Mammary epithelial cell (primary cell): ENCODE measurements around the gene DNAAF5.

Experiments used
- CTCF ChIP-seq, 2 donors: IDR thresholded peaks in 1 of 2; conservative IDR thresholded peaks in 1 of 2; 2 replicates each; pipeline ENCODE4 v1.5.1; 2011 to 2012; ENCODE audit warnings: inconsistent platforms in 2 of 2, low read length in 2 of 2, mild to moderate bottlenecking in 2 of 2, control low read depth in 1 of 2, low read depth in 1 of 2; ENCODE audit not compliant: insufficient read depth in 1 of 2; ENCODE audit errors: extremely low read depth in 1 of 2
- EZH2 ChIP-seq: IDR thresholded peaks from 2 replicates; pipeline ENCODE4 v1.6.1; 2012; ENCODE audit warnings: low read length, inconsistent platforms, borderline replicate concordance

- TF ChIP-seq CTCF (conservative IDR thresholded peaks at IDR 0.05 in 1 of 2, IDR thresholded peaks at IDR 0.05 in 1 of 2; ENCODE audit: extremely low read depth in 1 of 2, insufficient read depth in 1 of 2, low read depth in 1 of 2, low read length in 2 of 2) (no peak), EZH2 (no peak)
Measured at GRCh38 chr7:696426-696811, 30.1 kb upstream of the DNAAF5 start.
